ENCODE measurements around the gene SMAD2.

Gene SMAD2

DNA sequence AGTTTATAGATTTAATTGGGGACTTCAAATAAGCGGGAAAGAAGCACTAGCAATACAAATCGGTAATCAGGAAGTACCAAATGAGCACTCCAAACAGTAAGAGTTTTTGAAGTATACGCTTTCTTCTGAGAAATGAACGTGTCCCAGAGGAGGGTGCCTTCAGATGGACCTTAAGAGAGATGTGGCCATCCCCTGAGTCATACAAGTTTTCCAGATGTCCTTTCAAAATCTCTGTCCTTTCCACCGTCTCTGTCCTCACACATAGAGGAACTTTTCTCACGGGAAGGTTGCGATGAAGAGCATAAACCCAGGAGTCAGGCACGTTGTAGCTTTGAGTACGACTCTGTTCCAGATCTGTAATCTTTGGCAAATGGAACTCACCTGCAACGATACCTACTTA lies 1.7 kb upstream of the SMAD2 start:
- DNase-seq (ENCODE audit: low spot score) (no peak), FAIRE-seq (no peak)

DNA sequence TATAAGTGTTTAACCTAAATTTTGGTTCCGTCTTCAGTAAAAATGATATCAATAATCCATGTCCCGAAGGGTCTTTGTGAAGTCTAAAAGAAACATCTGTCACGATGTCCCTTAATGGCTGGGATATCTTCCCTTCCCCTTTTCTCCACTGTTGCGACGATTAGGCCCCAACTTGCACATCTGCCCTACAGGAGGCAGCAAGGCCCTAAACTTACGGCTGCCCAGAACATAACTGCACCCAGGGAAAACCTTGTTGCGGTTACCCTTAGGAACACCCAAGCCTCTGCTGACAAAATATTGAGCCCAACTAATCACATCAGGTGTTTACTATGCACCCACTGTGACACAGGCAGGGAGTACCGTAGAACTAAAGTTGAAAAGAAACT lies 1.3 kb upstream of the SMAD2 start:
- FAIRE-seq = no peak

DNA sequence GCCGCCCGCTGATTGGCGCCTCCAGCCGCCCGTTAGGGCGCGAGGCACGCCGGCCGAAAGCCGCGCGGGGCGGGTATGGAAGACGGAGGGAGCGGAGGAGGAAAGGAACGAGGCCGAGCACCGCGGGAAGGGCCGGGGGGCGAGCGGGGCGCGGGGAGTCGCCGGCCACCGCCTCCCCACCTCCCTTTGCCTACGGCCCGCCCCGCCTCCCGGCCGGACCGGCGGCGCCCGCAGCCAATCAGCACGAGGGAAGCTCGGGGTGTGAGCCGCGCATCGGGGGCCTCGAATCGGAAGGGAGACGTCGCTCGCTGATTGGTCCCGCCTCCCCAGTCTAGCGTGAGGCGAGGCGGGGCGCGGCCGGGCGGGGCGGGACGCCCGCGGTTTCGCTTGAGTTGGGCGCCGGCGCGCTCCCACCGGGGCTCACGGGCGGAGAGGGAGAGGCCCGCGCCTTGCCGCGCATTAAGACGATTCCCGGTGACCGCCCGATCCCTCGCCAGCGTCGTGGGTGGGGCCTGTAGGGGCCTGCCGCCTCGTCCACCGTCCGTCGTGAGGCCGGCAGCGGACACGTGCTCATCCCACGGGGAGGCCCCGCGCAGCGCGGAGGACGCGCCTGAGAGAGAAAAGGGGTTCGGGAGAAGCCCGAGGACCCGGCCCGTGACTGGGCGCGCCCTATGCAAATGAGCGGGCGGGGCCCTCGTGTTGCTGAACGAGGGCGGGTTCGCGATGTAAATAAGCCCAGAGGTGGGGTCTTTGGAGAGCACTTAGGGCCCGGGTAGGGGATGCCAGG lies 665 bp upstream of the SMAD2 start:
- no peak for FAIRE-seq

More for the DNA sequence above, 1.3 kb upstream of the SMAD2 start:
- DNase-seq (ENCODE audit: low spot score) = no peak

DNA sequence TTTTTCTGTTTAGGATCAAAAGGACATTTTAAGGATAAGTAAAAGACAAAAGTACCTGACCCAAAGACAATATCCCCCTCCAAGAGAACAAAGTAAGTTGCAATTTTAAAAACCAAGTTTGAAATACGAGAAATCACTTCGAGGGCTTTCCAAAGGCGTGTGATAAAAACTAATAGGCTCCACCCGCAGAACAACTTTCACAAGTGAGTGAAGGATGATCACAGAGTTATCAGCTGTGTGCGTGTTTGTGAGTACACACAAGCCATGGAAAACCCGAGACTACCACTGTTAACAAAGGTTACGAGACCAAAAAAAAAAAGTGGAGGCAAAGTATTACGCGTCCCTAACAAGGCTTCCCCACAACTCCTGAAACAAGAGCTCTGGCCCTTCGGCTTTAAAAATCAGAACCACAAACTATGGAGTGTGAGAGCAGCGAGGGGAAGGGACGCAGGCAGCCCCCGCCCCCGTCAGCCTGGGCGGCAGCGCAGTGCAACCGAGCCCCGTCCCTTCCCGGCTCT lies 719 bp downstream of the SMAD2 start:
- FAIRE-seq (no peak), DNase-seq (ENCODE audit: low spot score) (peak; percentile 17)

More for the DNA sequence above, 665 bp upstream of the SMAD2 start:
- peak; percentile 83 for DNase-seq (ENCODE audit: low spot score)

DNA sequence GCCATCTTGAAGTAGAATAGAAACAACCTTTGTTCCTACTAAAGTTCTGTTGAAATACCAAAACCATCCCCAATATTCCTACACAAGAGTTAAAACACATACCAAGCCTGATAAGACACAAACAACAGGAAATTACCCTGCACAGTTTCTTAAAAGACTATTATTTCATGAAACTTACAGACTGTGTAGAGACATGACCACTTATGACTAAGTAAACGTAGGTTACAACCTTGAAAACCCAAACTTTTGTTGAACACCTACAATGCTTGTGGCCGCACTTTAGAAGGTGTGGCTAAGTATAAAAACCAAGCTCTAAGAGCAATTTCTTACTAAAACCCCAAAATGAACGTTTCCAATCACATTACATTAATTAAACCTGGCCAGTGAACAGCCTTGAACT lies 2.0 kb downstream of the SMAD2 start:
- FAIRE-seq = no peak

DNA sequence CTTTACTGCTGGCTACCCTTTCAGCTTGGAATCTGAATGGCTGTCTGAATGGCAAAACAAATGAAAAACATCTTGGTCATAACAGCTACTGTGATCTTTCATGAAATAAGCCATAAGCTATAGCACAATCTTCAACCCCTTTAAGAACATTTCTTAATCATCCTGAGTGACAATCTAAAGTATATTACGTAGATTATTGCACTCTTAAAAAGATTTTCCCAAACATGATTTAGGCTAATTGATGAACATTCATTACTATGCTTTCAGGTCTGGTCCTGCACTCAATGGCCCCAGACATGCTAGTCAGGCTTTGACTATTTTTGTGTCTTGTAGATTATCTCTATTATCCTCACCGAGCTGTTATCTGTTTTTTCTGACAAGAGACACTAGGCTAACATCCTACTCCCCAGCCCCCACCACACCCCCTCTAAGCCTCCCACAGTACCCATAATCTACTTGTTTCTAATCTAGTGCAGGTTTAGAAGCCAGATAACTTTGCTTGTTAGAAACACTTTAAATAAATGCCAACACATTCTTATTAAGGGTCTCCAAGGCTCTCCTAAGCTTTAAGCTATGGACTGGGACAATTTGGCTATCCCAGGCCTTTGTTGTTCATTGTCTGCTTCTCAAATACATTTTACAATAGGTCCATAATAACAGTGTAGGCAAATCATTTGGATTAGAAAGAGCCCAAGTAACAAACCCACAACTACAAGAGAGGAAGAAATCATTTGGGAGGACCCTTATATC lies 4.2 kb downstream of the SMAD2 start:
- FAIRE-seq = no peak
- no peak for DNase-seq (ENCODE audit: low spot score)

More for the DNA sequence above, 2.0 kb downstream of the SMAD2 start:
- no peak for DNase-seq (ENCODE audit: low spot score)

DNA sequence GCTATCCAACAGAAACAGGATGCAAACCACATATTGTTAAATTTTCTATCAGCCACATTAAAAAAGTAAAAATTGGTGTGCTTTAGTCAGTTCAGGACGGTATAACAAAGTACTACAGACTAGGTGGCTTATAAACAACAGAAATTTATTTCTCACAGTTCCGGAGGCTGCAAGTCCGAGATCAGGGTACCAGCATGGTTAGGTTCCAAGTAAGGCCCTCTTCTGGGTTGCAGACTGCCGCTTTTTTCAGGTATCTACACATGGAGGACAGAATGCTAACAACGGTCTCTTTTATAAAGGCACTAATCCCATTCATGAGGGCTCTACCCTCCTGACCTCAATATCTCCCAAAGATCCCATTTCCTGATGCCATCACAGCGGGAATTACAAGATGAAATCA lies 10.5 kb downstream of the SMAD2 start:
- FAIRE-seq = no peak
- no peak for DNase-seq (ENCODE audit: low spot score)

DNA sequence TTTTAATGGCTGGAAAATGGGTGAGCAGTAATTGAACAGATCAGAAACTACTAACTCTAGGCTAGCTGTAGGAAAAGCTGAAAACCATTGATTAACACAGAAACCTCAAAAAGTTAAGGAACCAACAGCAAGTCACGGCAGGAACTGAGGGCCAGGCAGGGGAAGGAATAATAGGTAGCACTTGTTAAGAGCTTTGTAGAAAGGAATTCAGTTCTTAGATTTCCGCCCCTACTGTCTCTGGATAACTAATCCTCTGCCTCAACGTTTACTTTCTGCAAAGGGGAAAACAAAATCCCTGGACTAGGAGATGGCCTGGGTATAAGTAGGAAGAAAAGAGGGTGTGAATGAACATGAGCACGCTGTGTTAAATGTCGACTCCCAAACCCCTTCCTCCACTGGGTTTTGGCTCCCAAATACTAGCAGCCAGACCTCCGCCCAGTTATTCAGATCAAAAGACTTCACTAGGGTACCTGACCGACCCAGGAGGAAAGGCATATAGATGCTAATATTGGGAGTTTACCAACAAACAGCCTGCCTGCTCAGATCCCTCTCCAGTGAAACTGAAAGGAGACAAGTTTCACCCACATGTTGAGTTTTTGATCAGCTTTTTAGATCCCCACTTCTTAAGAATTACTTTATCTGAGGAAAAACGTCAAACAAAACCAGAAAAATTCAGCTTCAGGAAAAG lies 12.4 kb downstream of the SMAD2 start:
- no peak for FAIRE-seq
- DNase-seq (ENCODE audit: low spot score) = no peak

DNA sequence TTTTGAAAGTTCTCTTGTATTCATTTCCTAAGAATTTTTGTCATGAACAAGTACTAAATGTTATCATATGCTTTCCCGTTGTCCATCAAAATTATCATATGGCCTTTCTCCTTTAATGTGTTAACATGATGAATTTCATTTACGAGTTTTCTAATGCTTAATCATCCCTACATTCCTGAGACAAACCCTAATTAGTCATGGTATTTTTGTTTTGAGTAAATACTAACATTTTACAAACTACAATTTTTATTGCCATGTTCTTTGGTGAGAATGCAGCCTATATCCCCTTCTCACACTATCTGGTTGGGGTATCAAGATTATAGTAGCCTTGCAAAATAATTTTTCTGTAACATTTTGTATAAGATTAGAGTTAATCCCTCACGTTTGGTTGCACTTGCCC lies 14.5 kb downstream of the SMAD2 start:
- FAIRE-seq (no peak), DNase-seq (ENCODE audit: low spot score) (no peak)

DNA sequence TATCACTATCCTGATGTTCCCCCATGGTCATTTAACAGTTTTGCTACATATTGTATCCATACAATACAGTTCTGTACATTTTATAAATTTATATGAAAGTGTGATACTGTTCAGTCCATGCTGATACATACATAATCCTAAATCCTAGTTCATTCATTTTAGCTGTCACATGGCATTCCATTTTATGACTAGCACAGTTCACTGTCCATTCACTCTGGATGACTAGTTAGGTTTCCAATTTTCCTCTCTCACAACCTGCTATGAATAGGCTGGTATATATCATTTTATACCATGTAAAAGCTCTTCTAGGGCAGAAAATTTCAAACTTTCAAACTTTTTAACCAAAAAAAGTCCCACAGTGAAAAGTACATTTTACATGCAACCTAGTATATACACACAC lies 15.2 kb downstream of the SMAD2 start:
- DNase-seq (ENCODE audit: low spot score) (no peak), FAIRE-seq (no peak)

DNA sequence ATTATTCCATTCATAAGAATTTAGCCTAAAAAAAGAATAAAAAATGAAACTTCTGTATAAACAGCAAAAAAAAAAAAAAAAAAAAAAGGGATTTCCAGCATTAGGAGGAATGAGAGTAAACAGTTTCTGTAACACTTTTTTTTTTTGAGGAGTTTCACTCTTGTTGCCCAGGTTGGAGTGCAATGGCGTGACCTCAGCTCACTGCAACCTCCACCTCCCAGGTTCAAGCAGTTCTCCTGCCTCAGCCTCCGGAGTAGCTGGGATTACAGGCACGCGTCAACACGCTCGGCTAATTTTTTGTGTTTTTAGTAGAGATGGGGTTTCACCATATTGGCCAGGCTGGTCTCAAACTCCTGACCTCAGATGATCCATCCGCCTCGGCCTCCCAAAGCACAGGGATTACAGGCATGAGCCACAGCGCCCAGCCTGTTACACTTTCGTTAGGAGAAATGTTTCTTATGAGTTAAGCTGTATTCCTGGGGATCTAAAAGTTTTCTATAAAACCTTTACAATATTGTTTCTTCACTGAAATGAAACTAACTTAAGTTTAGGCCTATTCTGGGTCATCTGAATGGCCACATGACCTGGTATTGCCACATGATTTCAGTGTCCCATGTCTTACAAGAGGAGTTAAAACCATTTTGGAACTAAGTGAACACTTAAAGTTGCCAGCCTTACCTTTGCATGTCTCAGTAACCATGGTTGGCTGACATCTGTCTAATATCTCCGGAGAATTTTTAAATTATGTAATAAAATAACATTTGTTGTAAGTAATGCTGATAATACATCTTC lies 17.5 kb downstream of the SMAD2 start:
- FAIRE-seq = no peak
- DNase-seq (ENCODE audit: low spot score) = no peak

DNA sequence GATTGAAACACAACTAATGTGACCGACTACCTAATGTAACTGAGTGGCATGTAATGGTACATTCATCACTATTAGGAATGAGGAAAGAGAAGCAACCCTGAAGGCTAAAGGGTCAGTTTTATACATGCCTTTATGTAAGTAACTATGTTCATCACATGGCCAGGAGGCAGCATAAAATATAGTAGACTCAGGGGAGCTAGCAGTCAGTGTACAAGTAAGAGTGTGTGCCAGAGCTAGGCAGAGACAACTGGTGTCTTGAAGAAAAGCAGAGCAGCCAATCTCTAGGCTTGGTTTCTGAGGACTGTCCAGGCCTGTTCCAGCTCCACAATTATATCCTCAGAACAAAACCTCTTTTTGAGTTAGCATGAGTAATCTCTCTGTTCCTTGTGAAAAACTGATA lies 18.1 kb downstream of the SMAD2 start:
- DNase-seq (ENCODE audit: low spot score) = no peak
- FAIRE-seq = no peak

DNA sequence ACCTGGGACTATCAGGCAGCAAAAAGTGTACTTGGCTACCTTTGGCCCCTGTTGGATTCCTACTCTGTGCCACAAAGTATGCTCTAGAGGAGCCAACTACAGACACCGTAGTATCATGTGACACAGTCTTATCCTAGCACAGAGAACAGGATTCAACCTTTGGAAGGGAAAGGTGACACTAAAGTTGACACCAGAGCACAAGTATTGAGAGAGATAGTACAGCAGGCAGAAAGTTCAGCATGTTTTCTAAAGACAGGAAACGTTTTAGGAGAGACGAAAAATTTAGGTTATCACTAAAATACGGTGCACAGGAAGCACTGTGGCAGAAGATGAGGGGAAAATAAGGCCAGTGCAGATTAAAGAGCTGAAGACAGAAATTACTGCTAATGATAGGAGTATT lies 18.6 kb downstream of the SMAD2 start:
- DNase-seq (ENCODE audit: low spot score) = no peak
- no peak for FAIRE-seq

DNA sequence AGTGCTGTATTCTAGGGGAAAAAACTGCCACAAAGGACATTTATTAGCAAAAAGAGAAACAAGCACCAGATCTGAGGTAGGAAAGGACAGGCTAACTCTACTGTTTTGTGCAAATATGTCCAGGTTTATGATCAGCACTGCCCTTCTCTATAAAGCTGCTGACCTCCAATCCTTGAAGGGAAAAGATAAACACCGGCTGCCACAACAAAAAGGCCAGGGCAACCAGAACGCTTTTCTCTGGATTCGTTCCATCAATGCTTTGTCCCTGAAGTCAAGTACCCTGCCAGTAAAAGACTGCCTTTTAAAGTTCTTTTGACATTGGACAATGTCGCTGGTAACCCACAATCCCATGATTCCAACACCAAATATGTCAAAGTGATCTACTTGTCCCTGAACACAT lies 21.0 kb downstream of the SMAD2 start:
- FAIRE-seq = no peak

DNA sequence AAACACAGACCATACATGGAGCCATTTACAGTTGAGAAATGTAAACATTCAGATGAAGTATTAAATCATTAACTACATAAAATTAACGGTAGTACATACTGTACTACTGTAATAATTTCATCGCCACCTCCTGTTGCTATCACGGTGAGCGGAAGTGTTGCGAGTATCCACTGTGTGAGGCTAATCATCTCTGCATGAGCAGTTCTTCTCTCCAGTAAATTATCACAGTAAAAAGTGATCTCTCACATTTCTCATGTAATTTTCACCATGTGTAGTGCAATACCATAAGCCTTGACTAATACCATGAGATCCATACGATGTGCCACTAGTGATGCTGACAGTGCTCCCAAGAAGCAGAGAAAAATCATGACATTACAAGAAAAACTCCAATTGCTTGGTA lies 21.9 kb downstream of the SMAD2 start:
- FAIRE-seq (no peak), DNase-seq (ENCODE audit: low spot score) (no peak)

More for the DNA sequence above, 21.0 kb downstream of the SMAD2 start:
- no peak for DNase-seq (ENCODE audit: low spot score)

DNA sequence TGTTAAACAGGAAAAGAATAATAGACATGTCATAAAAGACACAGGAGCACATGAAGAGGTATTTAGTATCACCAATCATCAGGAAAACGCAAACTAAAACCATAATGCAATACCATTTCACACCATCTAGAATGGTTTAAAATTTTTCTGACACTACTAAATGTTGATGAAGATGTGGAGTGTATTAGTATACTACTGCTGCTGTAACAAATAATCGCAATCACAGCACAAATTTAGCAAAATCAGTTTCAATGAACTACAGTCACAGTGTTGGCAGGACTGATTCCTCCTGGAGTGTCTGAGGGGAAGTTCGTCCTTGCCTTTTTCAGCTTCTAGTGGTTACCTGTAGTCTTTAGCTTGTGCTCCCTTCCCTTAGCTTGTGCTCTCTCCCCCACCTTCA lies 24.1 kb downstream of the SMAD2 start:
- FAIRE-seq (no peak), DNase-seq (ENCODE audit: low spot score) (no peak)

DNA sequence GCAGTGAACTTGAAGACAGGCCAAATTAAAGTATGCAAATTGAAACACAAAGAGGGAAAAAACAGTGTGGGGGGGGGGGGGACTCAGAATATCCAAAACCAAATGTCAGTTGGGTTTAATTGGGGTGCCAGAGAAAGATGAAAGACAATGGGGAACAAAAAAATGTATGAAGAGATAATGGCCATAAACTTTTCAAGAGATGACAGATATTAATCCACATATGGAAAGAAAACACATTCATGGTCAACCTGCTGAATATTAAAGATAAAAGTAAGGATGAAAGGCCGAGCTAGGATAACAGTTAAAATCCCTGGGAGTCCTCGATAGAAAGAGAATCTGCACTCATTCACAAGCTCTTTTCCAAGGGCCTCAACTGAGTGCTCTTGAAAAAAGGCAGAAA lies 26.6 kb downstream of the SMAD2 start:
- FAIRE-seq (no peak), DNase-seq (ENCODE audit: low spot score) (no peak)

DNA sequence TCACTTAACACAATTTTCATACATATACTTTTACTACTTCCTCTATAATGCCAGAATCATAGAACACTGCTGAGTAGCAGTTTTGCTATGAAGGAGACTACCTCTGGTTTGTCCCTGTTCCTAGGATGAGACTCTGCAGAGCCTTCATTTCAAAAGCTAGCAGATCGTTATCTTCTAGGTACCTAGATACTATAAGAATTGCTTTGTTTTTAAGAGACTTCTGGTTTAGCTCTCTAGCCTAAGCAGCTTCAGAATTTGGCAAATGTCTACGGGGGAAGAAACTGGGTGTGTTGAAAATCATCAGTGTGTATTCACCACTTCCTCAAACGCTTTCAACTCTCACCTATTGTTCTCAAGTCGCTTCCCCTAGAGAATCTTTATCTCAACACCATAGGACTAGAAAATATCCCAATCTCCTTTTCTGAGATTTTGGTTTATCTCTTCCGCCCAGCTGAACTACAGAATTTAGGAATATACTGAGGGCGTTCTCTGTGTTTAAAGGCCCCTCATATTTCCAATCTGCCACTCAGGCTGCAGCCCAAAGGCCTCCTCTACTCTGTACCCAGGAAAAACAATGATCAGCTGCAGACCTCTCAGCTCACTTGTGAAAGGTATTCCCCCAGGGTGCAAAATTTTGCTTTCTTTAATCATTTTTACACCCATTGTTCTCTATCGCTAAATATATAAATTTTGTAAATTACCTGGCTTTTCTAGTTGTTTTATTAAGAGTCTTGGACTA lies 28.7 kb downstream of the SMAD2 start:
- no peak for FAIRE-seq
- no peak for DNase-seq (ENCODE audit: low spot score)

DNA sequence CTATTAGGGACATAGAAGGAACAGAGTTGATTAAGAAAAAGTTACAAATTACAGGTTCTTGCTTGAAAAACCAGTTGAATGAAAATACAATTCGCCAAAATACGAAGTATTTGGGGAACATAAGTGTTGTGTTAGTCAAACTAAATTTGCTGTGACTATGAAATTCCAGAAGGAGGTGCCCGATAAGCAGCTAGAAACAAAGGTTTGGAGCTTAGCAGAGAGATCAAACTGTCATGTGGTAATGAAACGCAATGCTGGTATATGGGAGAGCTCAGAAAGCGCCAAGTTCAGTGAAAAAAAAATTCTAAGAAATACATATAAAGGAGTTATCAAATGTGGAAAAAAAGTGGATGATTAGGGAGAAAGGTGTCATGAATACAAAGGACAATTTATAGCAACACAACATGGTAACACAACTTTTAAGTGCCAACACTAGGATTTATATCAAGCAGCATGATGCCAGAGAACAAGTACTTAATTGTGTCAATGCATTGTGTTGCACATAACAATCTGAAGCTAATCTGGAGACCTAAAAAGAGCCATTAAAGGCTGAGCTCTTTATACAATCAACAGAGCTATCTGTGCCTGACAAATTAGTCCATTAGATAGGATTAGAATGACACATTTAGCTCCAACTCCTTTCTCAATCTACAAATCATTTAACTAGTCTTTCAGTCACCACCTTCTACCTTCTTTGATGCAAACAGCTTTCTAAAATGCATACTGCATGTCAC lies 31.2 kb downstream of the SMAD2 start:
- FAIRE-seq (no peak), DNase-seq (ENCODE audit: low spot score) (no peak)

DNA sequence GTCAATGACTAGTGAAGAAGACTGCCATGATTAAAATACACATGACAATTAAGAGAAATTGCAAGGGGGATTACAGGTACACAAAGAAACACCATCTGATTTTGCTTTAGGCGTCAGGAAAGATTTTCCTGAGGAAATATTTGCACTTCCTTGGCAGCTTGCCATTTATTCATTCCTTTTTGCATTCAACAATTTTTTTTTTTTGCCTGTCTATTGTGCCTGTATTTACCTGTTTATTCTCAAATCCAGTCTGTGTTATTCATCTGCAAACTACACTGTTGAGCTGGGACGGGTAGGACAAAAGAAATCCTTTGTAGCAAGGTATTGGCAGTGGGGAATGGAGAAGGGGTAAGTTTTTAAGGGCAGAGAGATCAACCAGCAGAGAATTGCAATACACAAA lies 31.8 kb downstream of the SMAD2 start:
- FAIRE-seq (no peak), DNase-seq (ENCODE audit: low spot score) (no peak)

Data from RCC 7860 (cell line).